Cardiac septum (tissue), 1 donor: Measurements from ENCODE around the gene BMPR2. TPM values are rescaled to one million over a fixed set of nuclear protein-coding genes. Genes with fewer than 3 reads are reported as not detected.
"Not testable (repeated sequence)": the region's sequence is repeated elsewhere in the genome, so short reads cannot be mapped to it uniquely, and the experiment has no call there.

Experiments used
- DNase-seq: peaks from one replicate; pipeline ENCODE4 v3.0.0-alpha.2; 2020; ENCODE audit warnings: low spot score
- intact Hi-C: fragments of 100-400 bp; cut with DNase I; formaldehyde crosslinking; loops from one replicate; pipeline ENCODE4 v1.14.0; 2022
- total RNA-seq: library from RNA; stranded (reverse); fragmentation: NEBNext Ultra II Directional; extraction: Animal tissue kit (Norgen Biotek cat#: 25700); gene quantifications from one replicate; pipeline ENCODE4 v1.2.1, GENCODE V29; 2021
- donor health status: DM: no; HTN: no; CAD: no.

Gene BMPR2
- total RNA-seq, 1 donor from 2014 or later = 83.6 TPM

DNA sequence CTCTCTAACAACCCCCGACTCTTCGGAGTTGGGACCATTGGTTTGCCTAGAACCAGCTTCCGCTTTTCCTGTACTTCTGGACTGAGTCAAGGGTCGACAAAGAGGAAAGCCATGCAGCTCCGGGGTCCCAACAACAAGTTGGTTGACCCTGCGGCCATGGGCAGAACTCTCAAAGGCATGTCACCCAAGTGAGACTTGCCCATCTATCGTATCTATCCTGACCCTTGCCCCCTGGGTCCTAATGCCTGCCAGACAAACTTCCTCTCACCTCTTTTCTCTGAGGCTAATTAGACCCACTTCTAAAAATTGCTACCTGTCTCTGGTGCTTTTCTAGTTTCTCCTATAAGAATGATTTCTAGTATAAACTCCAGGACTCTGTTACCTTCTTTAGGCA, 121.3 kb downstream of the BMPR2 start:
- intact Hi-C loops = loop anchor here (10.0 kb wide), 1 partner anchor 123 kb away; the partner anchor contains the start of gene BMPR2

GRCh38 chr2:202499841-202500240, 123.7 kb downstream of the BMPR2 start:
- intact Hi-C loops = loop anchor here (10.0 kb wide), 1 partner anchor 125 kb away; the partner anchor contains the start of gene BMPR2

More for the DNA sequence above, 121.3 kb downstream of the BMPR2 start:
- not testable (repeated sequence) for DNase-seq

GRCh38 chr2:202503276-202503675, 127.1 kb downstream of the BMPR2 start:
- intact Hi-C loops, DNase-seq: not testable (repeated sequence)

More at GRCh38 chr2:202499841-202500240, 123.7 kb downstream of the BMPR2 start:
- DNase-seq = not testable (repeated sequence)

- intact Hi-C loops = no loop called here
- no peak for DNase-seq
Measured at GRCh38 chr2:202508686-202509085, 132.6 kb downstream of the BMPR2 start.

GRCh38 chr2:202510911-202511310, 134.8 kb downstream of the BMPR2 start:
- no peak for DNase-seq

DNA sequence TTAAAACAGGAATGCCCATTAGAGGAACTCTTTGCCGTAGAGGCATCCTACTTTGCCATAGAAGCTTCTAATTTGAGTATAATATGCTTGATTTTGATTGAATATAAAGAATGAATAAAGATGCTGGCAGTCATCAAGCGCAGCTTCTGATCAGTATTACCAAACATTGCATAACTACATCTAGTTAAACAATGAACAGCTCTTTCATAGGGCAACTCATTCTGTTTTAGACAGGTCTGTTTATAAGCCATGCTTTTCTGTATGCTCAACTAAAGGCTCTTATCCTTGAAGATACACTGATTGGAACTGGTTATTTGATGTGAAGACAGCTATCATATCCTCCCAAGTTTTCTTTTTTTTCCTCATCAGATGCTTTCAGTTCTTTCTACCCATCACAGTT, 136.0 kb downstream of the BMPR2 start:
- intact Hi-C loops = no loop called here
- DNase-seq = no peak

More at GRCh38 chr2:202510911-202511310, 134.8 kb downstream of the BMPR2 start:
- intact Hi-C loops = no loop called here

- intact Hi-C loops = no loop called here
- no peak for DNase-seq
Measured at GRCh38 chr2:202514732-202515131, 138.6 kb downstream of the BMPR2 start.

DNA sequence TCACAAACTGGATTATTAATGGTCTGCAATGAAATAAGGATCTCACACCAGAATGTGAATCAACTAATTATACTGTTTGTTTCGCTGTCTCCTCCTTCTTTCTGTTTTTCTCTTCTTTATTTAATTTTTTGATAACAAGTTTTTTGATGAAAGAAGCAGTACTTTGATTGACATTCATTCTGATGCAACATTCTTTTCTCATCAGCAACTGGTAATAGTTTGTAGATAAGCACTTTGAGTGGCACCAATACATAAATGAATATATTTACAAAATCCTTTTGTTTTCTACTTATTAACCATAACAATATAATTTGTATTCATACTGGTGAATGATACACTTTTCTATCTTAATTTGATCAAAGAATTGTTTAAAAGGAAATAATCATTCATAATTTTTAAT, 143.3 kb downstream of the BMPR2 start:
- intact Hi-C loops = no loop called here
- no peak for DNase-seq

GRCh38 chr2:202521470-202521869, 145.3 kb downstream of the BMPR2 start:
- intact Hi-C loops = loop anchor here (10.0 kb wide), 1 partner anchor 247 kb away; no protein-coding TSS in a partner anchor
- no peak for DNase-seq

- intact Hi-C loops = loop anchor here (10.0 kb wide), 1 partner anchor 255 kb away; no protein-coding TSS in a partner anchor
- no peak for DNase-seq
Measured at GRCh38 chr2:202529389-202529788, 153.3 kb downstream of the BMPR2 start.

GRCh38 chr2:202530038-202530437, 153.9 kb downstream of the BMPR2 start:
- intact Hi-C loops = no loop called here
- DNase-seq = no peak

DNA sequence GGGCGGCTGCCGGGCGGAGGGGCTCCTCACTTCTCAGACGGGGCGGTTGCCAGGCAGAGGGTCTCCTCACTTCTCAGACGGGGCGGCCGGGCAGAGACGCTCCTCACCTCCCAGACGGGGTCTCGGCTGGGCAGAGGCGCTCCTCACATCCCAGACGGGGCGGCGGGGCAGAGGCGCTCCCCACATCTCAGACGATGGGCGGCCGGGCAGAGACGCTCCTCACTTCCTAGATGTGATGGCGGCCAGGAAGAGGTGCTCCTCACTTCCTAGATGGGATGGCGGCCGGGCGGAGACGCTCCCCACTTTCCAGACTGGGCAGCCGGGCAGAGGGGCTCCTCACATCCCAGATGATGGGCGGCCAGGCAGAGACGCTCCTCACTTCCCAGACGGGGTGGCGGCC, 159.2 kb downstream of the BMPR2 start:
- DNase-seq, intact Hi-C loops: not testable (repeated sequence)

GRCh38 chr2:202541137-202541536, 165.0 kb downstream of the BMPR2 start:
- intact Hi-C loops = no loop called here
- DNase-seq = no peak

- intact Hi-C loops = no loop called here
- no peak for DNase-seq
Measured at GRCh38 chr2:202542142-202542541, 166.0 kb downstream of the BMPR2 start.

GRCh38 chr2:202545523-202545922, 169.4 kb downstream of the BMPR2 start:
- intact Hi-C loops = no loop called here
- no peak for DNase-seq

DNA sequence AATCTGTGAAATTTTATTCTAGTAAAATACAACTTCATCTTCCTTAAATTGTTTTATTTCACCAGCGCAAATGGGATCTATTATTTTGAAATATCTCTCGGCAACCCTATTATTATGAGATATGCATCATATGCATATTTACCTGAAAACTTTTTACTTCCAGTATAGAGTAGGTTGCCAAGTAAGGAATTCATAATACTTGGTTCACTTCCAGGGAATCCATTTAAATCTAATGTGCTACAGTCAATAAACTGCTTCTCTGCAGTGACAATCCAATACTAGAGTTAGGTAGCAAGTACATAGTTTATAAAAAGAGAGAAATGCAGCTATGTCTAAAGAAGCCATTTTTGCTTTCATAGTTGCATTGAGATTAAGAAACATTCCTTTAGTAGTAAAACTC, 169.8 kb downstream of the BMPR2 start:
- no peak for DNase-seq
- intact Hi-C loops = no loop called here

DNA sequence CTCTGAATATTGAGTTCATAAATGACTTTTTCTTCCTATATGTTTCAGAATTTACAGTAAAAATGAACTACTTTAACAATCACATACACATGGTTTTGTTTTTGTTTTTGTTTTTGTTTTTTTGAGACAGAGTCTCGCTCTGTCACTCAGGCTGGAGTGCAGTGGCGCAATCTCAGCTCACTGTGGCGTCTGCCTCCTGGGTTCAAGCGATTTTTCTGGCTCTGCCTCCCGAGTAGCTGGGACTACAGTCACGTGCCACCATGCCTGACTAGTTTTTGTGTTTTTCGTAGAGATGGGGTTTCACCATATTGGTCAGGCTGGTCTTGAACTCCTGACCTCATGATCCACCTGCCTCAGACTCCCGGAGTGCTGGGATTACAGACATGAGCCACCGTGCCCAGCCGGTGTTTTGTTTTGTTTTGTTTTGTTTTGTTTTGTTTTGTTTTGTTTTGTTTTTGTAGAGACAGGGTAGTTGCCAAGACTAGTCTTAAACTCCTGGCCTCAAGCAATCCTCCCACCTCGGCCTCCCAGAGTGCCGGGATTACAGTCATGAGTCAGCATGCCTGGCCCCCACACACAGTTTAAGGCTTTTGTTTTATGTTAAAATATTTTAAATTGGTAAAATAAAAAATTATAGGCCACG, 170.5 kb downstream of the BMPR2 start:
- intact Hi-C loops, DNase-seq: not testable (repeated sequence)

DNA sequence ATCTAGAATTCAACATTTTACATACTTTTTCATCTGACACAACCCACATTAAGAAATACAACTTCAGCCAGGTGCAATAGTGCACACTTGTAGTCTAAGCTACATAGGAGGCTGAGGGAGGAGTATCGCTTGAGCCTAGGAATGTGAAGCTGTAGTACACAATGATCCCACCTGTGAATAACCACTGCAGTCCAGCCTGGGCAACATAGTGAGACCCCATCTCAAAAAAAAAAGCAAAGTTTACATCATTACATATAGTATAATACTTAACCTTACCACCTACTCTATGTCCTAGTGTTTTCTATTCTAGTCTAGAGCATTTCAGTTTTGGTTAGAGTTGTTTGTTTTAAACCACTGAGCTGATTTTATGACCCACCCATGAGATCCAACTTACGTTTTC, 172.1 kb downstream of the BMPR2 start:
- intact Hi-C loops = no loop called here
- no peak for DNase-seq

DNA sequence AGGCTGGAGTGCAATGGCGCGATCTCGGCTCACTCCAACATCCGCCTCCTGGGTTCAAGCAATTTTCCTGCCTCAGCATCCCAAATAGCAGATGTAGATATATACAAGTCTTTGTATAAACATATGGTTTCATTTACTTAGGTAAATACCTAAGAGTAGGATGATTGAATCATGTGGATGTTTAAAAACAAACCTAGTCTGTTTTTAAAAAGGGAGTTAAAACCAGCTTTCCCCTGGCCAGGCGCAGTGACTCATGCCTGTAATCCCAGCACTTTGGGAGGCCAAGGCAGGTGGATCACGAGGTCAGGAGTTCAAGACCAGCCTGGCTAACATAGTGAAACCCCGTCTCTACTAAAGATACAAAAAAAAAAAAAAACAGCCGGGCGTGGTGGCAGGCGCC, 174.9 kb downstream of the BMPR2 start:
- DNase-seq, intact Hi-C loops: not testable (repeated sequence)

DNA sequence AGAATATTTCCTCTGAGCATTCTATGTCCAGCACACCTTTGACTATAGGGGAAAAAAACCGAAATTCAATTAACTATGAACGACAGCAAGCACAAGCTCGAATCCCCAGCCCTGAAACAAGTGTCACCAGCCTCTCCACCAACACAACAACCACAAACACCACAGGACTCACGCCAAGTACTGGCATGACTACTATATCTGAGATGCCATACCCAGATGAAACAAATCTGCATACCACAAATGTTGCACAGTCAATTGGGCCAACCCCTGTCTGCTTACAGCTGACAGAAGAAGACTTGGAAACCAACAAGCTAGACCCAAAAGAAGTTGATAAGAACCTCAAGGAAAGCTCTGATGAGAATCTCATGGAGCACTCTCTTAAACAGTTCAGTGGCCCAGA, 179.2 kb downstream of the BMPR2 start:
- intact Hi-C loops = no loop called here
- no peak for DNase-seq

- intact Hi-C loops = no loop called here
- no peak for DNase-seq
Measured at GRCh38 chr2:202560200-202560599, 184.1 kb downstream of the BMPR2 start.
